HG03066 (cell line): ENCODE measurements around the gene CAMK2D.

ENCODE experiments used
- ATAC-seq: cut with Tn5 transposase; IDR thresholded peaks from one replicate; pipeline ENCODE4 v1.9.1; 2021; ENCODE audit warnings: low read depth; ENCODE audit not compliant: unreplicated experiment

Gene CAMK2D

DNA sequence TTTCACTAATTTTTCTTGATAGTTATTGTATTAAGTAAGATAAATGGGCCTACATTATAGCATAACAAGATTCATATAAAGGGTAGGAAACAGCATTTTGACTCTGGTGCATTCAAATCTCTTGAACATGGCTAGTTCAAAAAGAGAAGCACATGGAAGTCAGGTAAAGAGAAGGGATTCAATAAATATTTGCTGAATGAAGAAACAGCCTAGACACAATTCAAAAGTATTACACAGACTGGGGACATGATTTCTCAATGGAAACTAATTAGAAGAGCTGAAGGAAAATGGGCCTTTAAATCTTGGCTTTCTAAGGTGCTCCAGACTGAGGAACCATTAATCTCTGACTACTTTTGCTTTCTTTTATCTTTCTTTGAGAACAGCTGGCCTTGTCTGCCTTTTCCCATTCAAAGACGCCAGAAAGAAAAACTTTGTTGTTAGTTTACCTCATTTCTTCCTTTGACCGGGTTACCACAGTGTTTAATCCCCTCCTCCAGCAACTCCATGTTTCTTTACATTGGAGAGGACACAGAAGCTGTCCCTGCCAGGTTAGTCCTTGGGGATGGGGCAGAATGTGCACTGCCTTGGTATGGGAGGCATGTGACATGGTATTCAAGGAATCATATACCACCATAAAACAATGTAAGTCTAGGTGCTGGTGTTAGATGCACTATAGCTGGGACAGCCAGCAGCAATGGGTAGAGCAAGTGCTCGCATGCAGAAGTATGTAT, 264.2 kb downstream of the CAMK2D start:
- no peak for ATAC-seq

DNA sequence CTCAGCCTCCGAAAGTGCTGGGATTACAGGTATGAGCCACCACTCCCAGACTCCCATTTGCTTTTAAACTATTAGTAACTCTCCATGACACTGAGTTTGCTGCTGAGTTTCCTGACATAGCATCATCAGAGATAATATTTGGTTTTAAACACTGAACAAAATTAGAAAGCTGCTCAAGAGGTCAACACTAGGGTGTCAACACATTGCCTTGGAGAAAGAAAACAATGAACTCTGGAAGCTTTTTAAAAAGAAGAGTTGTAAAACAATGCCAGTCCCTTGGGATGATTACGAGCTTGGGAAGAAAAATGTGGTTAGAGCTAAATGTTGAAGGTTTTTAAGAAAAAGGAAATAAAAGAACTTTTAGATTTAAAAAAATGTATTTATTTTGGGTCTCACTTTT, 264.8 kb downstream of the CAMK2D start:
- no peak for ATAC-seq

DNA sequence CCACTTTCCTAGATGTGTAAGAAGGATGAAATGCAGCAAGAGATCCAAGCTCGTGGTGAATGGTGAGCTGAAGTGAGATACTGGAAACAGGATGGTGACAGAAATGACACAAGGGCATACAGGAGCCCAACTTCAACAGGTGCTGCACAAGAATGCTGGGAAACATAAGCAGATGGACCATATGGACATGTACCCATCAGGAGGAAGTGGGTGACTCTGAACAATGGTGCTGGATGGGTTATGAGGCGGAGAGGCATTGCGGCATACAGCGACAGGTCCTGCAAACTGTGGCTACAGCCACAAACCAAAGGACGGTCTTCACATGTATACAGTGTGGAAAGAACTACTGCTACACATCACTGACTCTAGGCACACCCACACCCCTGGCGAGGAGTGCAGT, 265.7 kb downstream of the CAMK2D start:
- ATAC-seq, result no peak

DNA sequence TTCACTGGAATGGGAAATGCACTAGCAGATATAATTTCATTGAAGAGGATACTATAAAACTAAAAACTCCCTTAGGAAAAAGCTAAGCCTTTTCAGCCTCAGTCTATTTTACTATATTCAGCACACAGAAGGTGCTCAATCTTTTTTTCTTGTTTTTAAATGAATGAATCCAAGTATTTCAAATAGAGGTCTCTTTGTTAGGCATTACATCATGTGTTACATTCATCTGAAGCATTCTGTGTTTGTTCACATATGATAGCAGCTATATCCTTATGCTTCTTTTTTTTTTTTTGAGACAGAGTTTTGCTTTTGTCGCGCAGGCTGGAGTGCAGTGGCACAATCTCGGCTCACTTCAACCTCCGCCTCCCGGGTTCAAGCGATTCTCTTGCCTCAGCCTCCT, 278.4 kb downstream of the CAMK2D start:
- no peak for ATAC-seq

DNA sequence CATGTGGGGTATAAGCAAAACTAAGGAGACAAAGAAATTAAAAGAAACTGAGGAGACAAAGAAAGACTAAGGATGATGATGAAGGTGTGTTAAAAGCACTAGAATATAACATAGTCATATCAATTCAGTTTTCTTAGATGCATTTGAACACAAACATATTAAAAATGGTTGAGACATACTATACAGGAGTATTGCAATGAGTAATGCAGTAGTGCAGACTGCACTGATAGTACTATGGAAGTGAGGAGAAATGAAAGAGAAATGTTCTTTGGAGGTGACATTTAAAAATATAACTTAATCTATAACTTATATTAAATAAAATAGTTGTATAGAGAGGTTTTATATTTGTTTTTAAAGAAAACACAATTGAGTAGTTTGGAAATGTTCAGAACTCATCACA, 279.2 kb downstream of the CAMK2D start:
- no peak for ATAC-seq

DNA sequence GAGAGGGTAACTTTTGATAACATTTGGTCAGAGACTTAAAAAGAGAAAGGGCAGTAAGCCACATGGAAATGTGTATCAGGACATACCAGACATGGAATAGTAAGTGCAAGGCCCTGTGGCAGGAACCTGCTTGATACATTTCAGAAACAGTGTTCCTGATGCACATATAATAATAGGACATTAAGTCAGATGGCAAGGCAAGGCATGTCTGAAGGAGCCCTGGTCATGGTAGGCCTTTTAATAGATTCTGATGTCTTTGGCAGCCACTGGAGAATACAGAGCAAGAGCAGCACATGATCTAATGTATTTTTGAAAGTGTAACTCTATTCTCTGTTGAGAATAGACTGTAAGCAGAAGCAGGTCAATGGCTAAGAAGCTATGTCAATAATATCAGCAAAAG, 279.7 kb downstream of the CAMK2D start:
- ATAC-seq, result no peak

DNA sequence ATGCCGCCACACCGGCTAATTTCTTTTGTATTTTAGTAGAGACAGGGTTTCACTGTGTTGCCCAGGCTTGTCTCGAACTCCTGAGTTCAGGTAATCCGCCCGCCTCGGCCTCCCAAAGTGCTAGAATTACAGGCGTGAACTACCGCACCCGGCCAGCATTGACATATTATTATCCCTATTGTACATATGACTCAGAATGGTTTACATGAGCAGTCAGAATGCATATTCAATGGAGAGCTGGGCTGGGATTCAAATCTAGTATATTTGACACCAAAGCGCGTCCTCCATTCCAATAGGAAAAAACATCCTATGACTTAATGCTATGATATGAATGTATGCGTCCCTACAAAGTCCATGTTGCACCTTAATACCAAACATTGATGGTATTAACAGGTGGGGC, 281.4 kb downstream of the CAMK2D start:
- ATAC-seq, result no peak

DNA sequence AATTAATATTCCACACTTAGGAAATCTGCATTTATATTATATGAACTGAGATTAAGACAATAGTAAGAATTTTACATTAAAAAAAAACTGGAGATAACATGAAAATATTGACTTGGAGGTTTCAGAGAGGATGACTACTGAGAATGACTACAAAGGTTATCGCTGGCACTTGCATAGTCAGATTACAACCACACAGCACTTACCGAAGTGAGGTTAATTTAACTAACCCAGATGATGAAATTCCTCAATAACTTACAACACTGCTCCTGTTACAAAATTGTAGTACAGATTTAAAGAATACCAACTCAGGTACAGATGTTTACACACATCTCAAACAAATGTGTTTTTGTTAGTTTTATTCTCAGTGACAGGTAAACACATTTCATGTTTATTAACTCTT, 283.5 kb downstream of the CAMK2D start:
- ATAC-seq, result no peak

DNA sequence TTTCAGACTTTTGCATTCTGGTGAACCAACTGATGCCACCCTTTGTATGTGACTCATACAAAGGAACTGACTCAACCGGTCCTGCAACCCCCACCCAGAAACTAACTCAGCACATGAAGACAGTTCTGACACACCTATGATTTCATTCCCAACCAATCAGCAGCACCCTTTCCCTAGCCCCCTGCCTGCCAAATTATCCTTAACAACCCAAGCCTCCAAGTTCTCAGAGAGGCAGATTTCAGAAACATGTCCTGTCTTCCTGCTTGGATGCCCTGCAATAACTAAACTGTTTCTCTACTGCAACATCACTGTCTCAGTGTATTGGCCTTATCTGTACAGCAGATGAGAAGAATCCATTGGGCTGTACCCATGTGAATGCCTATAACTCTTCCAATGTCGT, 284.7 kb downstream of the CAMK2D start:
- ATAC-seq, result no peak

DNA sequence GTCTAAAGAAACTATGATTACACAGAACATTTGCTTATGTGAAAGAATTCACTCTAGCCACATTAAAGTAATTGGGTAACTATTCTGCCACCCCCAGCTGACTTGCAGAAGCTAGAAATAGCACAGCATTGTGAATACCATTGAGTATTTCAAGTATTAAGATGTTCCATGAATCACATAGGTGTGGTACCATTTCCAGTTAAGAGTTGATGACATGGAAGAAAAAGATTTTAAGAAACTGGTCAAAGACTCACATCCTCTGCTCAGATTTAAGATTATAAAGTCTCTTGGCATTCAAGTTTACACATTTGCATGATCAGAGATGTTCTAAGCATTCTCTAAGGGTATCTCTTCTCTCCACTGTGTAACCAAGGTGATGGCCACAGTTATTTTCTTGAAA, 287.5 kb downstream of the CAMK2D start:
- no peak for ATAC-seq

DNA sequence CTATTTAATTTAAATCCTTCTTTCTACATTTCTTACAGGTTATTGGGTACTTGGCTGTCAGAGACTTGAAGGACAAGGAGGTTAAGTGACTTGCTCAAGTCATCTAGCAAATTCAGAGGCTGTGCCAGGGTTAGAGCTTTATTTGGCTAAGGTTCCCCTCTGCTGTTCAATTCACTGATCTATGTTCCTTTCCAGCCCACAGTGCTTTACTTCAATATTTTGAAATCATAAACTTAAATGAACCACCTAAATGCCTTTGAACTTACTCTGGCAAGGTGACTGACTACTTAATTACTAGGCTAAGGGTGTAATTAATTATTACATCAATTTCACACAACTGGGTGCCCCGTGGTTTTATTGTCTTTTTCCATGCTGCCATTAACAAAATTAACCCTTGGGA, 288.7 kb downstream of the CAMK2D start:
- no peak for ATAC-seq

DNA sequence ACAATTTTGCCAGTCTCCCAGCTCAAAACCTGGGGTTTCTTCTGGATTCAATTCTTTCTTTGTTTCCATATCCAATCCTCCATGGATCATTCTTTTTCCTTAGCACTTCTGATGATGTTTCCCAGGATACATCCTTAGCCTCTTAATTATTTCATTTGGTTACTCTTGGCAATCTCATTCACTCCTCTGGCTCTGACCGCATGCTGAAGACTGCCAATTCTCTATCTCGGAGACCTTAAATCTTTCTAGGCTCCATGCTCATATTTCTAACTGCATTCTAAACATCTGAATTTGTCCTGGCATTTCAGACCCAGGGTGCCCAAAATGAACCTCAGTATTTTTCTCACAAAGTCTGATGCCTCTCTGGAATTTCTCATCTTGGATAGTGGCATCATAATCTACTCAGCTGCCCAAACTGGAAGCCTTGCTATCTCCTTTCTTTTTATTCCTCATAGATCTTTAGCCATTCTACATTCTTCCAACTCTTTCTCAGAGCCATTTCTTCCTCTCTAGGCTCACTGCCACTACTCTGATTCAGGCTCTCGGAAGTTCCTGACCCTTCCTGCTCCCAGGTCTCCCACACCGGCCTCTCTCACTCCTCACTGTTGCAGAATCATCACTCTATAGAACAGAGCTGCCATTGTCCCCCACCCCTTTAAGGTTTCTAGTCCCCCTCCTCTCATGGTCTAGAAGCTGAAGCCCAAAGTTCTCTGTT, 290.2 kb downstream of the CAMK2D start:
- no peak for ATAC-seq

DNA sequence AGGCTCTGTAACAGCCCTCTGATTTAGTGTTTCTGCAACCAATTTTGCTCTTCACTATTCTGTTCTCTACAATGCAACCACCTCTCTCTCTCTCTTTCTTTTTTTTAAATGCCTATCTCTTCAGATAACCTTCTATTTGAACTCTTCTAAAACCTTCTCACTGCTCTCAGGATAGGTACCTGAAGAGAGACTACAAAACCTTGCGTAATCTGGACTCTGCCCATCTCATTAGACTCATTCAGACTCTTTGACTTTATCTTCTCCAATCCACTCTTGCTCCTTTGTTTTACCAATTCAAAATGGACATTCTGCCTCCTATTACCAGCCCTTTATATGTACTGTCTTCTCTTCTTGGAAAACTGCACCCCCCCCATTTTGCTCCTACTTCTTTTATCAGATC, 291.6 kb downstream of the CAMK2D start:
- no peak for ATAC-seq

DNA sequence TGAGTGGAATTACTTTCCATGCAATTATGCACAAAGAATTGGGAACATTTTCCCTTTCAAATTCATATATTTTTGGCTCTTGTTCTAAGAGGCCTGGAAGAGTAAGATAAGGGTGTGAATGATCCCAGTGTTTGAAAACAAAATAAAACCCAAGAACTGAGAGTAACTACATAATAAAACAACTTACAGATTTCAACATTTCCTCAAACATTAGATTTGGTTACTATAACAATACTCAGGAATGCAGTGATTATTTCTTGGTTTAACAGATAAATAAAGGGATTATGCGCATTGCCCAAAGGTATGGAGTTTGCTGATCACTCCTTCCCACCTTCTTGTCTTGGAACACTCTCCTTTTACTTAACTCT, 292.5 kb downstream of the CAMK2D start:
- no peak for ATAC-seq

DNA sequence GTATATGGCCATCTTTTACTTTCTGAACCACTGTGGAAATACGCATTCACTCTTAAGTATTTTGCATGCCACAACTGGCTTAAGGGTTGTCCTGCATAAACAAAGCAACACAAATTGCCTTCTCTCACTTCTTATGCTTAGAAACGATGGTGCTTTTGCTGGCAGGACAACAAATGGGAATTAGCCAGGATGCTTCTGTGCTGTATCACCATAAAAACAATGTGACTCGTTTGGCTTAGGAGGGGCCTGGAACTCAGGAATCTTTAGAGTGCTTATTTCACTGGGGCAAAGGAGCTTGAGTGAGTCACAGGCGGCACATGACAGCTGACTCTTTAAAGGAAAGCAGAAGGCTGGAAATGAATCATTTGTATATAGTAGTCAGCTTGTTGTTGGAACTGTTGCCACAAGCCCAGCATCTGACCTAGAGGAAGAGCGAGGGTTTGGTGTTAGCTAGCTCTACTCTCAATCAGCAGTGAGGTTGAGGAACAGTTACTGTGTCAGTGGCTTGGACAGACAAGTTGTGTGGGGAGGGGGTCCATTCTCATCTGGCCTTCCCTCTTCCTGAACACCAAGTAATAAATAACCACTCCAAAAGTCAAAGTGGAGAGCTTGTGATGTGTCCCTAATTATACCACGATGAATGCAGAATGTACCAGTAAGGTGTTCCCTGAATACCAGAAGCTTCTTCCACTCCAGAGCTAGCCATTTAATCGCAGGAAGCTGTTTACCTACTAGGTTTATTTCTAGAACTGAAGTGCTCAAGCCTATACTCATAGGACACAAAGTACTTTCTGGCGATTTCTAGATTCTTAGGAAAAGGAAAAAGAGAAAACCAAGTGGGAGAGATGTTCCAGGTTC, 293.1 kb downstream of the CAMK2D start:
- no peak for ATAC-seq

DNA sequence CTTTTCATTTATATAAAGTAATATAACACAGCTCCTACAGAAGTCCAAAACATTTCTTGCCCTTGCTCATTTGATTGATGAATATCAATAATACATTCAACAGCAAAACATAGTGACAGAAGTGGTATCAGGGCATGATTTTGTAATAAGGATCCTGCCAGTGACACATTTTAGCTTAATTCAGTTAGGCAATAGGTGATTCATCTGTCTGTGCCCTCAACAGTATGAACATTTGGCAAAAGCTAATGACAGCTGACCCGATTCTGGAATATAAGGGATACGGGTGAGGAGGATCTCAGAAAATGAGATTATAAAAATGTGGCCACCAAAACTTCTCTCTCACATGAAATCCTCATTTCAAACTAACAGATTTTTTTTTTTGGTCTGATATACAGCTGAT, 294.0 kb downstream of the CAMK2D start:
- ATAC-seq, result no peak

DNA sequence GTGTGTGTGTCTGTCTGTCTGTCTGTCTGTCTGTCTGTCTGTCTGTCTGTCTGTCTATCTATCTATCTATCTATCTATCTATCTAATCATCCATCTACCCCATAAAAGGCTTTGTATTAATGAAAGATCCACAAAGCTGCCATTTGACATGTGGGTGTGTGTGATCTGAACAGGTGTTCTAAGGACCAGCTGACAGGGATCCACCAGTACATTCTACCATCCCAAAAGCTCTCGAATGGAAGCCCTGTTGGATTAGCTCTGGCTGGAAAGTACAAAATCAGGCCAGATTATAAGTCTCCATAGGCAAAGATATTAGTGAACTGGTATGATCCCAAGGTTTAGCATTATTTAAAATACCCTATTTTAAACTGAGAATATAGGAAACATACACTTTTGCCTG, 299.3 kb downstream of the CAMK2D start:
- no peak for ATAC-seq

DNA sequence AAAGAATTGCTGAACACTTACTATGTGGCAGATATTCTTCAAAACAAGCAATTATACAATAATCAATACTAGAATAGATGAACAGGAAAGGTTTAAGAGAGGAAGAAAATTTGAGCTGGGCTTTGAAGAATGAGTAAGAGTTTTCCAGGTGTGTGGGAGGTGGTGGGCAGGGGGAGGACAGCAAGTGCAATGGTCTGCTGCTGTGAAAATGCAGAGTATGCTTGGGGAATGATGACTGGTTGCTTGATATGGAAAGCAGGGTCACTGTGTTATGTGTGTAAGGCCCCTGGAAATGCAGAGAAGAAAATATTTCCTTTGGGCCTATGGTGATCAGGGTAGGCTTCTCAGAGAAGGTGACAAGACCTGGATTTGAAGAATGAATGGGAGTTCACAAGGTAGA, 300.3 kb downstream of the CAMK2D start:
- no peak for ATAC-seq

DNA sequence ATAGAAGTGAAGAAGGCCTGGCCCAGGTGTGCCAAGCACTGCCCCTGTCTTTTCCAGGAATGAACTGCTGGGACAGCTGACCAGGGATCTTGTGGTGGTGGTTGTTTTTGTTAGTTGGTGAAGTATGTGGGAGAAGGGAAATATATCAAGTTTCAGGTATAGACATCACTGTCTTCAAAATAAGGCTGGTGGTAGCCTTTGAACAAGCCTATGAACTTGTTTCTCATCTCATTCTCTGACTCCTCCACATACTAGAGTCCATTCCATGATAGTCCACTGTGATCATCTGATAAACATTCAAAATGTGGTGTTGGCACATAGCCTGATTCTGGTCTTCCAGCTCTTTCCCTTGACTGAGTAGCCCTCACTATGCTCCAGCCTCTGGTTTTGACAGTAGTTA, 303.7 kb downstream of the CAMK2D start:
- no peak for ATAC-seq

DNA sequence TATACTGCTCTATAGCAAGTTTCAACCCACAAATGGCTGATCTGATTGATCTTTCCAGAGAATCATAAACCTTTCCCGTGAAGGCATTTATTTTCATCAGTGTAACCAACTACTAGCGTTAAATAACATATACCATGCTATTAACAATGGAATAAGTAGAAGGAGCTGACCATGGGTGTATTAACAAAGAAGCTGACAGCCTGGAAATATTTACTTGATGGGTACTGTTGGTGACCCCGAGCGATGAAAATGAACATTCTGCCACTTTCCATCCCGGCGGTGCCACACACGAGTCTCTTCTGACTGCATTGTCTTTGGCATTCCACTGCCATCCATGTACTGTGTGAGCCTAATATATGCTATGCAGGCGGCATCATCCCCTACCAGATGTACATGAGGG, 304.4 kb downstream of the CAMK2D start:
- ATAC-seq, result no peak

DNA sequence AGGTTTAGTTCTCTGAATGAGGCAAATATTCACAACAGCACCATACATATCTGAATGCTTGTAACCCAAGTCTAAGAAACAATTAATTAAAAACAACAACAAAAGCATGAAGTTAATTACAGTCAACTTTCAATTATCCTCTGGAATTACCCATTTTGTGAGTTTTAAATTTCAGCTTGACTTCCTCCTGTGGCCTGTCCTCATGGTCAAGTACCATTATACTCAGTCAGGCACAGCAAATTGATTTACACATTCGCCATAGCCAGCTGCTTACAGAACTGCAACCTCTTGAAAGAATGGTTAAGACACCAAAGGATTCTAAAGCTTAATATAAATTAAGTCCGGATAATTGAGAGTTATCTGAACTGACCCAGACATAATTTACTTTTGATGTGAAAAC, 306.5 kb downstream of the CAMK2D start:
- ATAC-seq, result no peak
